ENCODE measurements around the gene GNAT1. TPM values are rescaled to one million over a fixed set of nuclear protein-coding genes. Genes with fewer than 3 reads are reported as not detected.

GNAT1 gene
- total RNA-seq, 1 experiment from 2014 or later, result not detected

DNA sequence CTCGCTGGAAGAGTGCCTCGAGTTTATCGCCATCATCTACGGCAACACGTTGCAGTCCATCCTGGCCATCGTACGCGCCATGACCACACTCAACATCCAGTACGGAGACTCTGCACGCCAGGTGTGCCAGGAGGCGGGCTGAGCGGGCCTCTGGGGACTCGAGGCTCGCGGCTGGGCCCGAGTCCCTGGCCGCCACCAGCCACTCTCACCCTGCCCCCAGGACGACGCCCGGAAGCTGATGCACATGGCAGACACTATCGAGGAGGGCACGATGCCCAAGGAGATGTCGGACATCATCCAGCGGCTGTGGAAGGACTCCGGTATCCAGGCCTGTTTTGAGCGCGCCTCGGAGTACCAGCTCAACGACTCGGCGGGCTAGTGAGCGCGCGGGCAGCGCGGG is 1.9 kb downstream of the GNAT1 start:
- Histone ChIP-seq H4K91ac (ENCODE audit: insufficient read length, low read depth, low read length) (no peak overlapping the region), H3K14ac (ENCODE audit: insufficient read depth, low read length) (no peak overlapping the region), H4K5ac (ENCODE audit: insufficient read length, low read depth, low read length) (no peak overlapping the region), H3K4ac (ENCODE audit: low read depth, low read length) (no peak overlapping the region), H3K79me1 (ENCODE audit: insufficient read depth, low read depth, low read length, poor library complexity, severe bottlenecking) (no peaks in the 10 kb centered on the region), H2AK5ac (ENCODE audit: insufficient read length, low read length) (no peak overlapping the region), H2BK120ac (ENCODE audit: low read depth, low read length, poor library complexity, severe bottlenecking) (no peak overlapping the region), H3K23me2 (ENCODE audit: insufficient read length, low read depth, low read length, poor library complexity, severe bottlenecking) (no peaks in the 10 kb centered on the region), H3K4me2 (ENCODE audit: insufficient read depth, insufficient read length, low read length) (no peak overlapping the region), H2BK20ac (ENCODE audit: low read depth, low read length, poor library complexity, severe bottlenecking) (no peak overlapping the region), H4K8ac (replicated peaks; ENCODE audit: insufficient read length, low read depth, low read length) (no peak overlapping the region), H3K4me1 (ENCODE audit: insufficient read depth, low read length) (no peaks in the 10 kb centered on the region), H2BK12ac (ENCODE audit: insufficient read length, low read depth, low read length) (no peak overlapping the region), H3K9me3 (ENCODE audit: control insufficient read depth, low read depth, low read length) (no peaks in the 10 kb centered on the region), H3K79me2 (ENCODE audit: insufficient read depth, low read length) (no peaks in the 10 kb centered on the region), H3K27ac (ENCODE audit: insufficient read length, low read depth, low read length) (no peak overlapping the region), H3K9ac (ENCODE audit: extremely low read depth, insufficient read length, low read length) (no peak overlapping the region), H3K18ac (ENCODE audit: insufficient read length, low read depth, low read length) (no peak overlapping the region), H2BK5ac (ENCODE audit: insufficient read length, low read length) (no peak overlapping the region), H3K56ac (ENCODE audit: insufficient read length, low read depth, low read length) (no peak overlapping the region), H3K27me3 (ENCODE audit: insufficient read depth, low read length) (no peaks in the 10 kb centered on the region; the same call in 1 of the 2 replicates), H2BK15ac (ENCODE audit: low read depth, low read length) (no peak overlapping the region), H3K23ac (ENCODE audit: insufficient read length, low read depth, low read length) (no peak overlapping the region), H2AFZ (ENCODE audit: low read length) (no peak overlapping the region), H3T11ph (ENCODE audit: low read length) (no peak overlapping the region), H4K20me1 (ENCODE audit: control insufficient read depth, insufficient read depth, insufficient read length) (no peaks in the 10 kb centered on the region)
- DNase-seq, result no peak
- Mint-ChIP-seq H3K4me1 (peaks cover 7 to 16% of the 10 kb centered on the region in 2 experiments), H3K27ac (no peak overlapping the region), H3K36me3 (ENCODE audit: insufficient read depth in 1 of 3, low read depth in 3 of 3) (no peaks in the 10 kb centered on the region), H3K9me3 (no peaks in the 10 kb centered on the region), H3K4me3 (no peak overlapping the region), H3K27me3 (ENCODE audit: low read depth) (peaks cover 39% of the 10 kb centered on the region)
- WGBS (ENCODE audit: extremely low coverage, insufficient read length, low lambda C conversion rate), result no CpG with 5 or more reads among the region's 36 CpGs
- TF ChIP-seq, protein P1, sequence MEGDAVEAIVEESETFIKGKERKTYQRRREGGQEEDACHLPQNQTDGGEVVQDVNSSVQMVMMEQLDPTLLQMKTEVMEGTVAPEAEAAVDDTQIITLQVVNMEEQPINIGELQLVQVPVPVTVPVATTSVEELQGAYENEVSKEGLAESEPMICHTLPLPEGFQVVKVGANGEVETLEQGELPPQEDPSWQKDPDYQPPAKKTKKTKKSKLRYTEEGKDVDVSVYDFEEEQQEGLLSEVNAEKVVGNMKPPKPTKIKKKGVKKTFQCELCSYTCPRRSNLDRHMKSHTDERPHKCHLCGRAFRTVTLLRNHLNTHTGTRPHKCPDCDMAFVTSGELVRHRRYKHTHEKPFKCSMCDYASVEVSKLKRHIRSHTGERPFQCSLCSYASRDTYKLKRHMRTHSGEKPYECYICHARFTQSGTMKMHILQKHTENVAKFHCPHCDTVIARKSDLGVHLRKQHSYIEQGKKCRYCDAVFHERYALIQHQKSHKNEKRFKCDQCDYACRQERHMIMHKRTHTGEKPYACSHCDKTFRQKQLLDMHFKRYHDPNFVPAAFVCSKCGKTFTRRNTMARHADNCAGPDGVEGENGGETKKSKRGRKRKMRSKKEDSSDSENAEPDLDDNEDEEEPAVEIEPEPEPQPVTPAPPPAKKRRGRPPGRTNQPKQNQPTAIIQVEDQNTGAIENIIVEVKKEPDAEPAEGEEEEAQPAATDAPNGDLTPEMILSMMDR (conservative IDR thresholded peaks at IDR 0.05), result no peak
